Lower lobe of right lung (tissue), 2 donors: ENCODE results near the gene MRPL40. TPM values are rescaled to one million over a fixed set of nuclear protein-coding genes. Genes with fewer than 3 reads are reported as not detected.
"Not testable (repeated sequence)": the region's sequence is repeated elsewhere in the genome, so short reads cannot be mapped to it uniquely, and the experiment has no call there.

ENCODE experiments used
- ATAC-seq, 2 donors: fragments of 200-7000 bp; cut with Tn5 transposase; one replicate each; pipeline ENCODE4 v1.9.1; 2020 to 2022; ENCODE audit warnings: mild to moderate bottlenecking in 2 of 2, moderate library complexity in 2 of 2
- DNase-seq: peaks from one replicate; pipeline ENCODE4 v3.0.0-alpha.2; 2020
- H3K27ac ChIP-seq: fragments of 200-600 bp; one replicate; pipeline ENCODE4 v1.8.0; 2022
- H3K27me3 ChIP-seq: fragments of 200-600 bp; one replicate; pipeline ENCODE4 v1.8.0; 2022; ENCODE audit warnings: low read depth
- H3K36me3 ChIP-seq: fragments of 200-600 bp; one replicate; pipeline ENCODE4 v1.8.0; 2022; ENCODE audit warnings: mild to moderate bottlenecking
- H3K4me1 ChIP-seq: fragments of 200-600 bp; one replicate; pipeline ENCODE4 v1.8.0; 2022
- H3K4me3 ChIP-seq: fragments of 200-600 bp; one replicate; pipeline ENCODE4 v1.8.0; 2022; ENCODE audit warnings: mild to moderate bottlenecking
- H3K9me3 ChIP-seq: fragments of 200-600 bp; one replicate; pipeline ENCODE4 v1.8.0; 2022
- CTCF ChIP-seq: fragments of 200-600 bp; IDR thresholded peaks from one replicate; pipeline ENCODE4 v1.8.0; 2022; ENCODE audit warnings: antibody characterized with exemption, mild to moderate bottlenecking
- intact Hi-C: fragments of 100-400 bp; cut with DNase I; formaldehyde crosslinking; loops from one replicate; pipeline ENCODE4 v1.11.0; 2022
- total RNA-seq: library from RNA; stranded (reverse); fragmentation: NEBNext Ultra II Directional; extraction: Animal tissue kit (Norgen Biotek cat#: 25700); gene quantifications from one replicate; pipeline ENCODE4 v1.2.1, GENCODE V29; 2021
- donor health status: DM: no; HTN: yes; CAD: no; lungs with severe emphysema.

Gene MRPL40
- total RNA-seq, 1 donor from 2014 or later, result 23.2 TPM

DNA sequence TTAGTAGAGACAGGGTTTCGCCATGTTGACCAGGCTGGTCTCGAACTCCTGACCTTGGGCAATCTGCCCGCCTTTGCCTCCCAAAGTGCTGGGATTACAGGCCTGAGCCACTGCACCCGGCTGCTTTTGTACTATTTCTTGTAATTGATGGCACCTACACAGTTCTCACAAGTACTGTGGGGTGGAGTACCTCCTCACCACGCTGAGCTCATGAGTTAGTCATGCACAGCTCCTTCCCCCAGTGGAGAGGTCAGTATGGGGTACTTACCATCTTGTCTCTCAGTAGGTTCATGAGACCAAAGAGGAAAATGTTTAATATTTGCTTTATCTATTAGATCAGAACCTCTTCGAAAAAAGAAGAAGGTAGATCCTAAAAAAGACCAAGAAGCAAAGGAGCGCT is 2.1 kb downstream of the MRPL40 start:
- intact Hi-C loops, result no loop called here
- Histone ChIP-seq H3K9me3 (no peaks in the 10 kb centered on the region), H3K27me3 (no peaks in the 10 kb centered on the region), H3K27ac (no peak overlapping the region), H3K4me3 (no peak overlapping the region), H3K36me3 (peaks cover 39% of the 10 kb centered on the region), H3K4me1 (peaks cover 23% of the 10 kb centered on the region)
- no peak for DNase-seq
- TF ChIP-seq CTCF, result no peak
- ATAC-seq, result no peak

DNA sequence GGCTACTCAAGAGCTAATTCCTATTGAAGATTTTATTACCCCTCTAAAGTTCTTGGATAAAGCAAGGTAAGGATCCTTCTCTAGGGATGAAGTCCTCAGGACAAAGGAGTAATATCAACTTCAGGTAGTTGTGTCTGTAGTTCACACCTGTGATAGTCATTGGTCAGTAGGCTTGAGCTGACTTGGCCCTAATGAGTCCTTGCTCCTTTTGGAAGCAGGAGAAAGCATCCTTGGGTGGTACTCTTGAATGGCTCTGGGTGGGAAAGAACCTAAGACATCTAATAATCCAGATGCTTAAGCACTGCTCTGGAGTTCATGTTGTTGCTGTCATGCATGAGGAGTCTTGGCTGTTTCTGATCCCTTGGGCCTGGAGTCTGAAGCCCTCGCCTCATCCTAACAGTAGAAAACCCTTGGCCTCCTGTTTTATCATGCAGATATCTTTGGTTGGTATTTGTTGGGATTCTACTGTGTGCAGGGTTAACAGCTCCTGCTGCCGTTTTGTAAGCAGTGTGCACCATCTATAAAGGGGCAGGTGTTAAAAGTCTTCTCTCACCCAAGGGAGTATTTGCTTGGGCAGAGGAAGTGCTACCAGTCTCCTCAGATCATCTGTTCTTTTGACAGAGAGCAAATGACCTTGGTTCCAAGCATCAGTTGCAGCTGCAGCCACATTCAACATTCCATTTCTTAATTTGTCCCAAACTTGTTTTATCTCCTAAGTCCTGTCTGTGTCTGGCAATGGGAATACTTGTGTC is 2.7 kb downstream of the MRPL40 start:
- Histone ChIP-seq H3K27me3 (no peaks in the 10 kb centered on the region), H3K4me3 (no peak overlapping the region), H3K36me3 (peaks cover 39% of the 10 kb centered on the region), H3K4me1 (peaks cover 17% of the 10 kb centered on the region), H3K27ac (no peak overlapping the region), H3K9me3 (no peaks in the 10 kb centered on the region)
- DNase-seq, result no peak
- TF ChIP-seq CTCF, result no peak
- intact Hi-C loops, result no loop called here
- ATAC-seq, result no peak

- peaks cover 39% of the 10 kb centered on the region for H3K36me3 ChIP-seq
- H3K4me3 ChIP-seq, H3K27ac ChIP-seq, ATAC-seq, intact Hi-C loops, H3K9me3 ChIP-seq, H3K4me1 ChIP-seq, H3K27me3 ChIP-seq, DNase-seq: not testable (repeated sequence)
These were observed 4.3 kb downstream of the MRPL40 start for GRCh38 chr22:19436444-19437161.

DNA sequence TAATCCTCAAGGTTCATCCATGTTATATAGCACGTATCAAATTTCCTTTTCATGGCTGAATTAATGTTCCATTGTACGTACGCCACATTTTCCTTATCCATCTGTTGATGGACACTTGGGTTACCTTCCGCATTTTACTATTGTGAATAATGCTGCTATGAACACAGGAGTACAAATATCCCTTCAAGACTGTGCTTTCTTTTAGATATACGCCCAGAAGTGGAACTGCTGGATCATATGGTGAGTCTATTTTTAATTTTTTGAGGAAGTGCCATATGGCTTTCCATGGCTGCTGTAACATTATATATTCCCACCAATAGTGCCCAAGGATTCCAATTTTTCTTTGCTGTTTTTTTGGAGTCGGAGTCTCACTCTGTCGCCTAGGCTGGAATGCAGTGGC is 6.0 kb downstream of the MRPL40 start:
- no peak for TF ChIP-seq CTCF
- H3K4me1 ChIP-seq, result peaks cover 2% of the 10 kb centered on the region
- H3K9me3 ChIP-seq, result no peaks in the 10 kb centered on the region
- DNase-seq (no peak), ATAC-seq (no peak)
- peaks cover 50% of the 10 kb centered on the region for H3K36me3 ChIP-seq
- H3K4me3 ChIP-seq, result no peak overlapping the region
- no peaks in the 10 kb centered on the region for H3K27me3 ChIP-seq
- intact Hi-C loops, result no loop called here
- no peak overlapping the region for H3K27ac ChIP-seq

DNA sequence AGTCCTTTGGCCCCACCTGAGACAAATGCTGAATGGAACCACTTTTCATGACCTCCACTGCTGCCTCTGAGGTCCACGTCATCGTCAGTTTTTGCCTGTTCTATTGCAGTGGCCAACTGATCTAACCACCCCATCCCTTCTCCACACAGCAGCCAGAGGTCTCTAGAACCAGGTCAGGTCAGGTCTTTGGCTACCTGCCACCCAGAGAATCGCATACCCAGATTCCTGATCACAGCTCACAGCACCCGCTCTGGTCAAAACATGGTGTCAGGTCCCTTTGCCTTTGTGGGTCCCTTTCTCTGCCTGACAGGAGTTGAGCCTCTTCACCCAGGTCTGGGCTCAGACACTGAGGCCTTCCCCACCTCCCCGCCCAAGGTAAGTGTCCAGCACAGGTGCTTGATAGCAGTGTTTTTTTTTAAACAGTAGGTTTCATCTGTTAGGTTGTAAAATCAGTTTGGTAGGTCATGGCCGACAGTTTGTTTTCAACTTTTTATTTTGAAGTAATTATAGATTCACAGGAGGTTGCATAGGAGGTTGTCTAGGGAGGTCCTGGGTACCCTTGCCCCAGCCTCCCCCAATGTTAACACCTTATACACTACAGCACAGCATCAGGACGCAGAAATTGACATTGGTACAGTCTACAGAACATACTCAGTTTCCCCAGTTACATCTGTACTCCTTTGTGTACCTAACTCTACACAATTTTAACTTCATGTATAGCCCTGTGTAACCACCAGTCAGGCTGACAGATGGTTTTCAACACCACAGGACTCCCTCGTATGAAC is 8.3 kb downstream of the MRPL40 start:
- no peak for ATAC-seq
- intact Hi-C loops, result no loop called here

More for the DNA sequence above, 8.3 kb downstream of the MRPL40 start:
- Histone ChIP-seq H3K4me1 (peaks cover 8% of the 10 kb centered on the region), H3K27ac (no peak overlapping the region), H3K9me3 (no peaks in the 10 kb centered on the region), H3K36me3 (peaks cover 47% of the 10 kb centered on the region), H3K4me3 (no peak overlapping the region), H3K27me3 (no peaks in the 10 kb centered on the region)
- DNase-seq, result no peak
- no peak for TF ChIP-seq CTCF
